ENCODE results near the gene UBE3C.

The UBE3C gene

DNA sequence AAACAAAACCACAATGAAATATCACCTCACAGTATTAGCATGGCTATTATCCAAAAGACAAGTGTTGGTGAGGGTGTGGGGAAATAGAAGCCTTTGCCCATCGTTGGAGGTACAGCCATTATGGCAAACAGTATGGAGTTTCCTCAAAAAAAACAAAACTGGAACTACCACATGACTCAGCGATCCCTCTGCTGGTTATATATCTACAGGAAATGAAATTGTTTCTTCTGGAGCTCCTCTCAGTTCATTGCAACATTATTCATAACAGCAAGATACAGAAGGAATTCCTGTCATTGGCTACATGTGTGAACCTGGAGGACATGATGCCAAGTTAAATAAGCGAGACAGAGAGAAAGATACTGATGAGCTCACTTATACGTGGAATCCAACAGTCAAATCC is 2.4 kb upstream of the UBE3C start:
- no peak for DNase-seq (ENCODE audit: extremely low spot score)
- CTCF ChIA-PET, result no interaction called here
- POLR2A ChIA-PET, result interaction anchor here (1.0 kb wide), 2 partner anchors 15 to 126 kb away, joined by 3 to 4 read pairs; partner anchors contain the start of gene MNX1
- TF ChIP-seq L3MBTL2 (conservative IDR thresholded peaks at IDR 0.05) (no peak), ZNF384 (IDR thresholded peaks at IDR 0.05) (0 out of 2 replicates have a peak, but pooled peaks have one; percentile 12), SP1 (IDR thresholded peaks at IDR 0.05) (no peak), BHLHE40 (IDR thresholded peaks at IDR 0.05; ENCODE audit: borderline replicate concordance) (no peak), LEF1 (IDR thresholded peaks at IDR 0.05; ENCODE audit: borderline replicate concordance) (no peak), TARDBP (IDR thresholded peaks at IDR 0.05) (no peak)

- DNase-seq (ENCODE audit: extremely low spot score), result no peak
- ChIA-PET CTCF (no interaction called here), POLR2A (interaction anchor here (1.0 to 1.8 kb wide), 4 partner anchors 9 to 127 kb away, joined by 3 to 6 read pairs (median 4); partner anchors contain the start of gene MNX1)
- TF ChIP-seq ARNT (IDR thresholded peaks at IDR 0.05) (no peak), CTBP1 (IDR thresholded peaks at IDR 0.05; ENCODE audit: borderline replicate concordance) (no peak), SUZ12 (IDR thresholded peaks at IDR 0.05) (no peak), BHLHE40 (IDR thresholded peaks at IDR 0.05; ENCODE audit: borderline replicate concordance) (no peak), ZNF384 (IDR thresholded peaks at IDR 0.05) (no peak), TARDBP (IDR thresholded peaks at IDR 0.05) (no peak), SP1 (IDR thresholded peaks at IDR 0.05) (no peak), L3MBTL2 (conservative IDR thresholded peaks at IDR 0.05) (no peak)
These were observed 664 bp upstream of the UBE3C start for GRCh38 chr7:157138101-157138423.

DNA sequence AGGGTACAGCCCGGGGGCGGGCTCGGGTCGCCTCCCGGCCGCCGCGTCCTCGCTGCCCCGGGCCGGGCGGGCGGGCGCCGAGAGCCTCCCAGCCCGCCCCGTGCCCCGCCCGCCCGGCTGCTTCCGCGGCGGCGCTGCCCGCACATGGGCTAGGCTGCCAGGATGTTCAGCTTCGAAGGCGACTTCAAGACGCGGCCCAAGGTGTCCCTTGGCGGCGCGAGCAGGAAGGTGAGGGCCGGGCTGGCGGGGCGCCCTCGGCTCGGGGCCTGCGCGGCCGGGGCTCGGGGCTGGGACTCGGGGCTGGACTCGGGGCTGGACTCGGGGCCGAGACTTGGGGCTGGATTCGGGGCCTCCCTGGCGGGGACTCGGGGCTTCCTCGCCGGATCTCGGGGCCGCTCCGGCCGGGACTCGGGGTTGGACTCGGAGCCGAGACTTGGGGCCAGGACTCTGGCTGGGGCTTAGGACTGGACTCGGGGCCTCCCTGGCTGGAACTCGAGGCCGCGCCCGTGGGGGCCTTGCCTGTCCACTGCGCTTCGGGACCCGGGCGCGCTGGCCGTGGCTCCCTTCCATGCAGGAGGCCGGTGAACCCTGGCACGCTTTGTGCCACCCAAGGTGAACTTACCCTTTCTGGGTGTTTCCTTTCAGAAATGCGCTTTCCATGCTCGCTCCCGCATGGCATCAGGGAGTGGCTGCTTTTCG is 534 bp downstream of the UBE3C start:
- DNase-seq (ENCODE audit: extremely low spot score), result no peak
- 0 out of 2 replicates have a peak, but pooled peaks have one; percentile 11 for TF ChIP-seq FOXM1 (IDR thresholded peaks at IDR 0.05; ENCODE audit: borderline replicate concordance)
- TF ChIP-seq FOXK2 (IDR thresholded peaks at IDR 0.05), result no peak
- TF ChIP-seq HDGF (IDR thresholded peaks at IDR 0.05; ENCODE audit: borderline replicate concordance), result no peak
- peak; percentile 38; the same call in 1 of the 2 replicates for TF ChIP-seq LEF1 (IDR thresholded peaks at IDR 0.05; ENCODE audit: borderline replicate concordance)
- no peak for TF ChIP-seq L3MBTL2 (conservative IDR thresholded peaks at IDR 0.05)
- no peak for TF ChIP-seq ELF4 (IDR thresholded peaks at IDR 0.05)
- TF ChIP-seq ARNT (IDR thresholded peaks at IDR 0.05), result 0 out of 2 replicates have a peak, but pooled peaks have one; percentile 27
- CTCF ChIA-PET, result no interaction called here

GRCh38 chr7:157139810-157140510 is 1.2 kb downstream of the UBE3C start:
- TF ChIP-seq SUZ12 (IDR thresholded peaks at IDR 0.05), result no peak
- TF ChIP-seq L3MBTL2 (conservative IDR thresholded peaks at IDR 0.05), result peak; percentile 84
- CTCF ChIA-PET, result interaction anchor here (0.6 to 0.8 kb wide), 2 partner anchors 139 to 1580 kb away, joined by 3 to 4 read pairs; no protein-coding TSS in a partner anchor
- DNase-seq (ENCODE audit: extremely low spot score), result no peak
- POLR2A ChIA-PET, result interaction anchor here (0.8 to 1.7 kb wide), 2 partner anchors 9 to 11 kb away, joined by 3 to 4 read pairs; no protein-coding TSS in a partner anchor

More for the DNA sequence above, 534 bp downstream of the UBE3C start:
- POLR2A ChIA-PET, result interaction anchor here (0.7 to 1.8 kb wide), 4 partner anchors 11 to 128 kb away, joined by 3 to 6 read pairs (median 4); partner anchors contain the start of gene MNX1

- ChIA-PET CTCF (interaction anchor here (0.6 to 0.8 kb wide), 2 partner anchors 139 to 1580 kb away, joined by 3 to 4 read pairs; no protein-coding TSS in a partner anchor), POLR2A (interaction anchor here (0.8 to 1.7 kb wide), 2 partner anchors 9 to 11 kb away, joined by 3 to 4 read pairs; no protein-coding TSS in a partner anchor)
- no peak for DNase-seq (ENCODE audit: extremely low spot score)
- TF ChIP-seq FOXK2 (IDR thresholded peaks at IDR 0.05) (no peak), L3MBTL2 (conservative IDR thresholded peaks at IDR 0.05) (no peak), FOXM1 (IDR thresholded peaks at IDR 0.05; ENCODE audit: borderline replicate concordance) (no peak), NFRKB (IDR thresholded peaks at IDR 0.05) (no peak), CTBP1 (IDR thresholded peaks at IDR 0.05; ENCODE audit: borderline replicate concordance) (no peak), HDGF (IDR thresholded peaks at IDR 0.05; ENCODE audit: borderline replicate concordance) (no peak), TARDBP (IDR thresholded peaks at IDR 0.05) (no peak), ARNT (IDR thresholded peaks at IDR 0.05) (no peak)
These were observed 1.8 kb downstream of the UBE3C start for GRCh38 chr7:157140511-157140905.

DNA sequence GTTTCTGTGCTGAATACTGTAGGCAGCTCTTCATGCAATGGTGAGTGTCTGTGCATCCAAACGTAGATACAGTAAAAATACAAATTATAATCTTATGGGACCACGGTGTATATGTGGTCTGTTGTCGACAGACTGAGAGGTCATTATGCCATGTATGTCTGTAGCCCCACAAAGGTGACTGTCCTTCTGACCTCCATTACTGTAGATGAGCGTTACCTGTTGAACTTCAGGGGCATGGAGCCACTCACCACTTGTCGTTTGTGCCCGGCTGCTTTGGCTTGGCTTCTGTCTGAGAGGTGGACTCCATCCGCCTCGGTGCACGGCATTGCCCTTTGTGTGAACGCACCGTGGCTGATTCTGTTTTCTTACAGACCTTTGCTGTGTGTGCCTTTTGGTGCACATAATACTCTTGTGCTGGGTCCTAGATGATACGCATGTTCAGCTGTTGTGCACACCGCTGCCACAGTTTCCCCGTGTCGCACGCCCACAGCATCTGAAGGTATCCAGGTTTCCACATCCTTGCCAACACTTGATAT is 2.9 kb downstream of the UBE3C start:
- DNase-seq (ENCODE audit: extremely low spot score), result no peak
- POLR2A ChIA-PET, result interaction anchor here (1.4 to 1.7 kb wide), 2 partner anchors 9 kb away, joined by 4 to 5 read pairs; no protein-coding TSS in a partner anchor
- TF ChIP-seq CTBP1 (IDR thresholded peaks at IDR 0.05; ENCODE audit: borderline replicate concordance) (no peak), FOXM1 (IDR thresholded peaks at IDR 0.05; ENCODE audit: borderline replicate concordance) (no peak), ELF4 (IDR thresholded peaks at IDR 0.05) (no peak), ARNT (IDR thresholded peaks at IDR 0.05) (no peak), LEF1 (IDR thresholded peaks at IDR 0.05; ENCODE audit: borderline replicate concordance) (no peak), PKNOX1 (IDR thresholded peaks at IDR 0.05) (no peak), BHLHE40 (IDR thresholded peaks at IDR 0.05; ENCODE audit: borderline replicate concordance) (no peak), FOXA1 (IDR thresholded peaks at IDR 0.05) (no peak)
- CTCF ChIA-PET, result interaction anchor here (0.6 kb wide), 1 partner anchor 22 kb away, joined by 3 read pairs; no protein-coding TSS in a partner anchor

DNA sequence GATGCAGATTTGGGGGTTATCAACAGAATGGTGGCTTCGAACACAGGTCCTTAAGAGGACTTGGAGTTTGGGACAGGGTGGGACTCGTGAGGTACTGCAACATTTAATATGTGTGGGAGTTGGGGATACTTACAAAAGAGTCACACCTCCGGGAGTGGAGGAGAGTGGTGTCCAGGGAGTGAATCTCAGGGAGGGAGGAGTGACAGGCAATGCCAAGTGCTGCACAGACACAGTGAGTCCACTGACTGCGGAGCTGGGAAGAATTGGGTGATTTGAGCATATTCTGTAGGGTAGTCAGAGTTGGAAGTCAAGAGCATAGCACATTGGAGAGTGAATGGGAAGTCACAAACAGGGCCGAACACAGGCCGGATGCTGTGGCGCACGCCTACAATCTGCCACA is 5.1 kb downstream of the UBE3C start:
- ChIA-PET CTCF (no interaction called here), POLR2A (no interaction called here)
- TF ChIP-seq FOXA1 (IDR thresholded peaks at IDR 0.05) (no peak), L3MBTL2 (conservative IDR thresholded peaks at IDR 0.05) (no peak), BHLHE40 (IDR thresholded peaks at IDR 0.05; ENCODE audit: borderline replicate concordance) (no peak), SP1 (IDR thresholded peaks at IDR 0.05) (no peak), FOXM1 (IDR thresholded peaks at IDR 0.05; ENCODE audit: borderline replicate concordance) (no peak), CTBP1 (IDR thresholded peaks at IDR 0.05; ENCODE audit: borderline replicate concordance) (no peak), LEF1 (IDR thresholded peaks at IDR 0.05; ENCODE audit: borderline replicate concordance) (no peak), NFRKB (IDR thresholded peaks at IDR 0.05) (no peak)
- DNase-seq (ENCODE audit: extremely low spot score), result no peak

All from HEK293T (cell line).